Inflammatory macrophage (primary cell): ENCODE results near the gene ZNF92.
"Not testable (repeated sequence)": the region's sequence is repeated elsewhere in the genome, so short reads cannot be mapped to it uniquely, and the experiment has no call there.

Experiments
- DNase-seq, 2 donors: peaks; one replicate each; pipeline ENCODE4 v3.0.0-alpha.2; 2020 to 2022
- total RNA-seq, 18 experiments: gene quantifications; one replicate each; lab custom pipeline; 2026; ENCODE audit warnings: mixed read lengths in 6 of 18, inconsistent platforms in 2 of 18; lab: John Stamatoyannopoulos, UW

Gene ZNF92
- 6.7 to 25.6 (median 12.9) reads per million in 18 experiments for total RNA-seq

DNA sequence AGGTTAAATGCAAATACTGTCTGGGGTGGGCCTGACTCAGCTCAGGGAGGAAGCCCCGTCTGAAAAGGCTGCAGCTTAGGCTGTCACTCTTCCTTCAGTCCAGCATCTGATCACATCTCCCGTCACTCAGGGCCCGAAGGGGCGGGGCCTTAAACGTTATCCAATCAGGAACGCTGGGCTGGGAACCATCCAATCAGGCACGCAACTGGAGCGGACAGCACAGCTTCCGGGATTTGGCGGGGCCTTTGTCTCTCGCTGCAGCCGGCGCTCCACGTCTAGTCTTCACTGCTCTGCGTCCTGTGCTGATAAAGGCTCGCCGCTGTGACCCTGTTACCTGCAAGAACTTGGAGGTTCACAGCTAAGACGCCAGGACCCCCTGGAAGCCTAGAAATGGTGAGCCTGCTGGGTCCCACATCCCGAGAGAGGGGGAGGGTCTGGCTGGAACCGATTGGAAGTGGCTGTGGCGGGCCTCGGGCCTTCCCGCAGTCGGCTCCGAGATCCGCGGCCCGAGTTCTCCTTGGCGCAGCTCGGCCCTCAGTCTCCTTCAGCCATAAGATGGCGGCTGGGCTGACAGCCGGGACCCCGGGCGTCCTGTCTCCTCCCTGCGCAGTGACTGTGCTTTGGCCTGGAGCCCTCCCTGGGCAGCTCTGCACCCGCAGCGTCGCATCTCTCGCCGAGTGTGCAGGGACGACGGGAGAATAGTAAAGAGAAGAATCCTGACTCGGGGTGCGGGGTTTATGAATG is at the start of gene ZNF92:
Gene ZNF92, plus strand, starts transcription at position 248 of the 744 bp plus-strand sequence. Its CDS starts 143 bp downstream, at position 391.
- DNase-seq, result peak; percentile 97 to 98

DNA sequence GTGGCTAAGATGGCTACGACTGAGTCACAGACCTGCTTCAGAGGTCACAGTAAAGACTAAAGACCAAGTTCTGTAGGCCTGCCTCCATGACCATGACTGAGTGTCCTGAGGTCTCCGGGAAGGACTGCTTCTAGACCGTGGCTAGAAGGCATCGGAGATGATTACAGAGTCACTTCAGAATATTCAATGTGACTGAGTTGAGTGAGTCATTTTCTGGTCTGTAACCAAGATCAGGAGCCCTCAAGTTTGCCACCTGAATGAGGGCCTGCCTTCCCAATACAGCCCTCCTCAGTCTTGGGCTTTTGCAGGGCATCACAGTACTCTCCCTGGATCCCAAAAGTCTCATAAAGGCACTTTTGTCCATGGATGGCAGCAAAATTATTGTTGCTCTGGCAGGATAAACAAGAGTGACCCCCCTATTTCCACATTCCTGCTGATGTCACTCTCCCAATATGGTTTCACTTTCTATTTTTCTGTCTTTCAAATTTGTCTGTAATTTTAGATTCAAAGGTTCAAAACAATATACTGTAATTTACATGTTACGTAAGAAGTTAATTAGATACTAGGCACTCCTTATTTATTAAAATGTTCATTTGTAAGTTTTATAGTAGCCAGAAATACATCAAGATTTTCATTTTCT is 47.7 kb upstream of the ZNF92 start:
- DNase-seq, result no peak

DNA sequence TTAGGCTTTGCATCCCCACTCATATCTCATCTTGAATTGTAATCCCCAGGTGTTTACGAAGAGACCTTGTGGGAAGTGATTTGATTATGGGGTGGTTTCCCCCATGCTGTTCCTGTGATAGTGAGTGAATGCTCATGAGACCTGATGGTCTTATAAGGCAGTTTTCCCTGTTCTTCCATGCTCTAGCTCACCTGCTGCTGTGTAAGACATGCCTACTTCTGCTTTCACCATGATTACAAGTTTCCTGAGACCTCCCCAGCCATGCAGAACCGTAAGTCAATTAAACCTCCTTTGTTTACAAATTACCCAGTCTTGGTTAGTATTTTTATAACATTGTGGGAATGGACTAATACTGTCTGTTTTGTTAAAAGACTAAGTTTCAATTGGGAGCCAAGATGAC is 35.3 kb upstream of the ZNF92 start:
- DNase-seq, result no peak

DNA sequence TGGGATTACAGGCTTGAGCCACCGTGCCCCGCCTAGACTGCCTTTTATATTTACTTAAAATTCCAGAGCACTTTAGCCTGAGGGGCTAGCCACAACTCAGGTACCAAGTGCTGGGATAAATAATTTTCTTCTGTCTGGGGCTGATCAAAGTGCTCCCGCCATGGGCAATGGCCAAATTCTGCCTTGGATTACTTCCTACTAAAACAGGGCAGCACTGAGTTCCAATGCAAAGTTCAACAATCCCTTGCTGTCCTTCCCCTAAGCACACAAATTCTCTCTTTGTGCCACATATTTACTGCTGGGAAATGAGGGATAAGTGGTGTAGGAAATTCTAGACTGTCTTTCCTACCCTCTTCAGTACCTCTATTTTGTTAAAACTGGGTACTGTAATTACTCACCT is 34.4 kb upstream of the ZNF92 start:
- DNase-seq, result no peak

DNA sequence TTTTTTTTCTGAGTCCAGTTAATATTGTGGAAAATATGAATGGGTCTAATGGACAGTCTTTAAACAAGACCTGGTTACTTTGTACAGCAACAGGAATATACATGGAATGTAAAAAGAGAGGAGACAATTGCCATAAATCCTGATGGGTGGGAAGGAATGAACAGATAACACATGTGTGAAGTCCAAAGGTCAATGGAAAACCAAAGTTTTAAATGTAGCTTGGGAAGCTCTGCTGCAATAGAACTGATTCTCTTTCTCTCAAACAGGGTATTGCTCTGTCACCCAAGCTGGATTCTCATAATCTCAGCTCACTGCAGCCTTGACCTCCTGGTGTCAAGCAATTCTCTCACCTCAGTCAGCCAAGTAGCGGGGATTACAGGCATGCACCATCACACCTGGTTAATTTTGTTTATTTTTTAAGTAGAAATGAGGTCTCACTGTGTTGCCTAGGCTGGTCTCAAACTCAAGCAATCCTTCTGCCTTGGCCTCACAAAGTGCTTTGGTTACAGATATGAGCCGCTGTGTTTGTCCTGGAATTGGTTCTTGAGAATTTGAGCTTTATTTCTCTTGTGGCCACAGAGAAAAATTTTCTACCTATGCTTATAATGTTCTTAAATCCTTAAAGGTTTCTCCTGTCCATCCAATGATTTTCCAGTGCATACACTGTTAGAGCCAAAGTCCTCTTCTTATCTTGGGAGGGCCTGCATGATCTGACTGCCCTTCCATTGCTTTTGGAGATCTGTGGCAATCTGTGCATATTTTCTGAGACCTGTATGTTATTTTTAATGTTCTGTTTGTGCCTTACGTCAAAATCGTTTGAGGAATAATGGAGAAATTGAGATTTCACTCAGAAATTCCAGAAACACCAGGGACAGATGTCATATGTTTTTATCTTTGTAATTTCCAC is 30.7 kb upstream of the ZNF92 start:
- DNase-seq, result no peak

DNA sequence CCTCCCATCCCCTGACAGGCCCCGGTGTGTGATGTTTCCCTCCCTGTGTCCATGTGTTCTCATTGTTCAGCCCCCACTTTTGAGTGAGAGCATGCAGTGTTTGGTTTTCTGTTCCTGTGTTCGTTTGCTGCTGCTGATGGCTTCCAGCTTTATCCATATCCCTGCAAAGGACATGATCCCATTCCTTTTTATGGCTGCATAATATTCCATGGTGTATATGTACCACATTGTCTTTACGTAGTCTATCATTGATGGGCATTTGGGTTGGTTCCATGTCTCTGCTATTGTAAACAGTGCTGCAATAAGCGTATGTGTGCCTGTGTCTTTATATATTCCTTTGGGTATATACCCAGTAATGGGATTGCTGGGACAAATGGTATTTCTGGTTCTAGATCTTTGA is 29.1 kb upstream of the ZNF92 start:
- DNase-seq, result not testable (repeated sequence)

DNA sequence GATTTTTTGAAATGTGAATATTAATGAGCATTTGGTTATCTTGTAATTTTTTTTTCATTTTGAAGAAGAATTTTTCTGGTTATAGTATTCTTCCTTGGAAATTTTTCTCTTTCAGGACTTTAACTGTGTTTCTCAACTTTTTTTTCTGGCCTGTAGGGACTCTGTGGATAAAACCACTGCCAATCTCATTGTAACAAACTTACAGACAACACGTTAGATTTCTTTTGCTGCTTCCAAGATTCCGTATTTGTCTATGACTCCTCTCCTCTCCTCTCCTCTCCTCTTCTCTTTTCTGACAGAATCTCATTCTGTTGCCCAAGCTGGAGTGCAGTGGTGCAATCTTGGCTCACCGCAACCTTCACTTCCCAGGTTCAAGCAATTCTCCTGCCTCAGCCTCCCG is 19.4 kb upstream of the ZNF92 start:
- no peak for DNase-seq

DNA sequence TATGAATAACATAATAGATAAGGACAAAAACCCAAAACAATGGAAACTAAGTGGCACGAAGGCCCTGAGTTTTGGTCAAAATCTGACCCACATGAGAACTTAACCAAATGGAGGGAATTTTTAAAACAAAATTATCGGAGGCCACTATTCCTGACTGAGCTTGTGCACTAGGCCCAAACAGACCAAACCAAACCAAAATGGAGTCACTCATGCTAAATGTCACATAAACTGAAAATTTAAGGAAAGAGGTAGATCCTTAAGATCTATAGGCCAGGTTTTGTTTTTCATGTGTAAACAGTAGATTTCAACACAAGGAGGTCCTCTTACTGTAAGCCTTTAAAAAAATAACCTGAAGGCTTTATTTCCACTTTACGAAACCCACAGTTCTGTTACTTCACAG is 3.8 kb upstream of the ZNF92 start:
- DNase-seq, result no peak

DNA sequence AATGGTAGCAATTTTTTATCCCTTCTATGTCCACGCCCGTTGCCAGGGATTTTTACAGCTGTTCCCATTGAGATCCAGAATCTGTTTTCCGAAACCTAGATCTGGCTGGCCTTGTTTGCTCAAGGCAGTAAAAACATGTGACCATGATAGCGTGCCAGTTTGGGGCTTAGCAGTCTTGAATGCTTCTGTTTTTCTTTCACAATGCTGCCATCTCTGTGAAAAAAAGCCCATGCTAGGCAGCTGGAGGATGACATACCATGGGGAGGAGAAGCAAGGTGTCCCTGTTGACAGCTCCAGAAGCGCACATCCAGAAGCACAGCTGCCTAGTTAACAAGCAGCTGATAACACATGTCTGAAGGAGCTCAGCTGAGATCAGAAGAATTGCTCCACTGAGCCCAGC is 2.2 kb upstream of the ZNF92 start:
- DNase-seq, result no peak

DNA sequence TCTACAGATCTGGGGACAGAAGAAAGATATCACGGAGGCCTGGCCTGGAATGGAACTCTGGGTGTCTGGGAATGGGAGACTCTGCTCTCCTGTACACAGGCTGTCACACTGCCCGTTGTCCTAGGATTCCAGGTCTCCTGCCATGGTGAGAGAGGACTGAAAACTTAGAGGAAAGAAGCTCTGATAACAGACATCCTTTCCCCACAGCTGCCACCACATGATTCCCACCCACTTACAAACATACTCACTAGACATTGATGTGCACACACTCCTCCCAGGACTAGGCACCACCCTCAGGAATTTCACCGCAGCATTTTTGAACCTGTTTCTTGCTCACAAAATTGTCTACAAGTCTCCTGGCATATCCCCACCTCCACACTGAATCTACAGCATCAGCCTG is 5.7 kb downstream of the ZNF92 start:
- no peak for DNase-seq

DNA sequence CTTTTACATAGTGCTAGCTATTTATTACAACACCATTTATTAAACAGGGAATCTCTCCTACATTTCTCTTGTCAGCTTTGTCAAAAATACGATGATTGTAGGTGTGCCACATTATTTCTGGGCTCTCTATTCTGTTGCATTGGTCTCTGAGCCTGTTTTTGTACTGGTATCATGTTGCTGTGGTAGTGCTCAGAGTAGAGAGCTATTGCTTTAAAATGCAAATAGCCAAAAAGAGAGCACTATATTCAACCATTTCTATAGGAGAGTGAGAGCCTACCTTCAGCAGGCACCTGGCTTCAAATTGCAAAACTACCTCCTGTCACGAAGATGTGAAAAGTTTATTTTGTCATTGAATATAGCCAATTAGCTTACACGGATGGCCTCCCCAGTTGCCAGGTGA is 8.1 kb downstream of the ZNF92 start:
- no peak for DNase-seq

DNA sequence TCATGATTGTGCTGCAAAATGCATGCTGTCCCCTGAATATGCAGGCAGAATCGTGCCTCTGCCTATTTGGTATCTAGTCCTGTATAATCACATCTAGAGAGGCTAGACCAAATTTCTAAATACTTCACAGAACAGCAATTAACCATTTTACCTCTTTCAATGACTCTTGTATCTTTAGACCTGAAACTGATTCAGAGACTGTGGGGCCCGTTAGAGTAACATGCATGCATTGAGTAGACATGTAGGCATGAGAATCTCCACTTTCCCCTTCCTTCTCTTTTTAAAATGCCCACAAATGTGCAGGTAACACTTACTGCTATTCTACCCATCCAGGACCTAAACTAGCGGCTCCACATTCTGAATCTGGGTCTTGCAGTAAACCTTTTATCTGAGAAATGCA is 8.8 kb downstream of the ZNF92 start:
- no peak for DNase-seq

DNA sequence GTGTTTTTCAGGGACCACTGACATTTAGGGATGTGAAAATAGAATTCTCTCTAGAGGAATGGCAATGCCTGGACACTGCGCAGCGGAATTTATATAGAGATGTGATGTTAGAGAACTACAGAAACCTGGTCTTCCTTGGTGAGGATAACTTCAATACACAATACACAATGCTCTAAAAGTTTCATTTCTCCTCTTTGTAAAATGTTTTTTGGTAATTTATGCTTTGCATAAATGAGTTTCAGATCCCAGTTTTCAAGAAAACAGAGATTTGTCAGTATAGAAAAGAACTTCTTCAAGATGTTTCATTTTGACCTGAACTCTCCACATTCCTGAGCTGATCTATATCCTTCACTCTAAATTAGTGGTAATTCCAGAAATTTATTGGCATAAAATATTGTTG is 14.2 kb downstream of the ZNF92 start:
- DNase-seq, result no peak

DNA sequence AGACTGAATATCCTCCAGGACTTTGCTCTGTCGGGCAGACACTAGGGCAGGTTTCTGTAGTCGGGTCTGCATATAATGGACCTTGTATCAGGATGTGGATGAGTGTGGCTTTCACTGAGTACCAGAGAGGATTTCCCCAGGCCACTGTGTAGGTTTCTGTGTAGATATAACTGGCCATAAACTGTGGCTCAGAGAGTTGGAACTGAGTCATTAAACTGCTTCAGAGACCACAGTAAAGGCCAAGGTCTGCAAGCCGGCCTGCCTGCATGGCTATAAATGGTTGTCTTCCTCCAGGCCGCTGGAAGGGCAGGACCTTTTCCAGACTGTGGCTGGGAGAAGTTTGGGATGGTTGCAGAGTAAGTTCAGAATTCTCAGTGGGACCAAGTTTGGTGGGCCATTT is 16.9 kb downstream of the ZNF92 start:
- no peak for DNase-seq

DNA sequence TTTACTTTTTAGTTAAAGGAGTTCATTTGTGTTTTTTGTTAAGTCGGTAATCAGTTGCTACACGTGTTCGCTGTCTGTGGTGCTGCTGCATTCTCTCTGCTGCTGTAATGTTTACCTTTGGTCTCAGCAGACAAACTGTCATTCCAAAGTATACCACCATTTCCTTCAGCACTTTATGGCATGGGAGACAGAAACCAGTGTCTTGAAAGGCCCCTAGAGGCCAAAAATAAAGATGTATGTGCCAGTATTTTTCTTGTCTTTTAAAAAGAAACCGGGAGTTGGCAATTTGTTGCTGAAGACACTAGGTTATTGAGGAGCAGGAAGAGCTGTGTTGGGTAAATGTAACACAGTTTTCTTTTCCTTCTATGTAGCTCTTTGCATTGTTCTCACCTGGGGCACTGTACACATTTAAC is 24.1 kb downstream of the ZNF92 start:
- no peak for DNase-seq

DNA sequence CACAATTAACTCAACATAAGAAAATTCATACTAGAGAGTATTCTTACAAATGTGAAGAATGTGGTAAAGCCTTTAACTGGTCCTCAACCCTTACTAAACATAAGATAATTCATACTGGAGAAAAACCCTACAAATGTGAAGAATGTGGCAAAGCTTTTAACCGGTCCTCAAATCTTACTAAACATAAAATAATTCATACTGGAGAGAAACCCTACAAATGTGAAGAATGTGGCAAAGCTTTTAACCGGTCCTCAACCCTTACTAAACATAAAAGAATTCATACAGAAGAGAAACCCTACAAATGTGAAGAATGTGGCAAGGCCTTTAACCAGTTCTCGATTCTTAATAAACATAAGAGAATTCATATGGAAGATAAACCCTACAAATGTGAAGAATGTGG is 25.0 kb downstream of the ZNF92 start:
- not testable (repeated sequence) for DNase-seq

DNA sequence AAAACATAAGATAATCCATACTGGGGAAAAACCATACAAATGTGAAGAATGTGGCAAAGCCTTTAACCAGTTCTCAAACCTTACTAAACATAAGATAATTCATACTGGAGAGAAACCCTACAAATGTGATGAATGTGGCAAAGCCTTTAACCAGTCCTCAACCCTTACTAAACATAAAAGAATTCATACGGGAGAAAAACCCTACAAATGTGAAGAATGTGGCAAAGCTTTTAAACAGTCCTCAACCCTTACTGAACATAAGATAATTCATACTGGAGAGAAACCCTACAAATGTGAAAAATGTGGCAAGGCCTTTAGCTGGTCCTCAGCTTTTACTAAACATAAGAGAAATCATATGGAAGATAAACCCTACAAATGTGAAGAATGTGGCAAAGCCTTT is 25.4 kb downstream of the ZNF92 start:
- DNase-seq, result not testable (repeated sequence)

DNA sequence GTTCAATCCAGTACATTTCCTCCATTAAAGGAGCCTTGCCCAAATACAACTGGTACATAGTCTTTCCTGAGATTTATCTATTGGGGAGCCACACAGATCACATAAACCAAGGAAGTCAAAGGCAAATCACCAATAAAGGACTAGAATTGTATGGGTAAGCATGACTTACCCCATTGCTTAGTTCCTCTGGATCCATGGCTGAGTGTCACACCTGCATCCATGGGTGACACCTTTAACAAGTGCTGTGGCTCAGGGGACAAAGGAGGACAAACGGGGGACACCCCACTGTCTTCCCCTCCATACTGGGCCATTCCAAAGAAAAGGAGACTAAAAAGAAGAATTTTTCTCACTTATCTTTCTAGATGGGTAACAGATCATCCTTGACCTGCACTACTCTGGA is 30.4 kb downstream of the ZNF92 start:
- no peak for DNase-seq

DNA sequence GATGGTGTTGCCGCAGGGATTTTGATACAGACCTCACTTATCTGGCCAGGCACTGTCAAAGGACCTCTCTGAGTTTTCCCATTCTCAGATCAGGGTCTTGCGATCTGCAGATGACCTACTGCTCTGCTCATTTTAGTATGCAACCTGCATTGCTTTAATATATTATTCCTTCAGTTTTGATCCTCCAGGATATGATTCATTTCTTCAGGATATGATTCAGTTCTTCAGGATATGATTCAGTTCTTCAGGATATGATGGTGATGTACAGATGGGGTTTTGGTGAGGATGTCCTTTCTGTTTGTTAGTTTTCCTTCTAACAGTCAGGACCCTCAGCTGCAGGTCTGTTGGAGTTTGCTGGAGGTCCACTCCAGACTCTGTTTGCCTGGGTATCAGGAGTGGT is 33.1 kb downstream of the ZNF92 start:
- not testable (repeated sequence) for DNase-seq

DNA sequence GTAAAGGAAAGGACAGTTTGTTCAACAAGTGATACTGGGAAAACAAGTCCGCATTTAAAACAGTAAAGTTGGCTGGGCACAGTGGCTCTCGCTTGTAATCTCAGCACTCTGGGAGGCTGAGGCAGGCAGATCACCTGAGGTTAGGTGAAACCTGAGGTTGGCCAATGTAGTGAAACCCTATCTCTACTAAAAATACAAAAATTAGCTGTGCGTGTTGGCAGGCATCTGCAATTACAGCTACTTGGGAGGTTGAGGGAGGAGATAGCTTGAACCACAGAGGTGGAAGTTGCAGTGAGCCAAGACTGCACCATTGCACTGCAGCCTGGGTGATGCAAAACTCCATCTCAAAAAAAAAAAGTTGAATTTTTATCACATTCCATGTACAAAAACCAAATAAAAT is 35.7 kb downstream of the ZNF92 start:
- no peak for DNase-seq

DNA sequence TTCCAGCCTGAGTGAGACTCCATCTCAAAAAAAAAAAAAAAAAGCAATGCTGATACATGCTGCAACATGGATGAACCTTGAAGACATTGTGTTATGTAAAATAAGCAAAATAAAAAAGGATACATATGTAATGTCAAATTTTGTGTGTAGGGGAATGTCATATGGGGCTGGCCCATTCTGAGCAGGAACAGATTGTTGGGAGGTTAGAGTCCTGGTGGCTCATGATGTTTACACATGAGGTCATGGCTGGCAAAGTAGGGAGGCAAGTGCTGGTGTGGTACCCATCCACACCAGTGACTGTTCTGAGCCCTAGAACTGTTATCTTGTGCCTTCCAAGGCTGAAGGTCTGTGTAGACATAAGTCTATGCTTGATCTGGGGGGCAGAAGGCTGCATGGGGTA is 37.6 kb downstream of the ZNF92 start:
- DNase-seq, result no peak

DNA sequence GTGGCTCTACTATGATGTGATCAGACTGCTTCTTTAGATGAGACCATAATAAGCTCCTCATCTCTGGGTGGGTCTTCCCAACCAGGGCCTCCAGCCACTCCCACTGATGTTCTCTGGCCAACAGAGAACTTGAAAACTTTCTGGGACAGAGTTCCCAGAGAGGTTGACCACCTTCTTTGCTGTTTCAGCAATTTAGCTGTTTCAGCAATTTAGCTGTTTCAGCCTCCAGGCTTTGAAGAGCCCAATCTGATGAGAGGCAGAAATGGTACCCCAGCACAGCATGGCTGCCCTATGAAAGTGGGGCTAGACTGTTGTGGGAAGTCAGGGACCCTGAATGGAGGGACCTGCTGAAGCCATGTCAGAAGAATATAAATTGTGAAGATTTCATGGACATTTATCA is 49.0 kb downstream of the ZNF92 start:
- no peak for DNase-seq

DNA sequence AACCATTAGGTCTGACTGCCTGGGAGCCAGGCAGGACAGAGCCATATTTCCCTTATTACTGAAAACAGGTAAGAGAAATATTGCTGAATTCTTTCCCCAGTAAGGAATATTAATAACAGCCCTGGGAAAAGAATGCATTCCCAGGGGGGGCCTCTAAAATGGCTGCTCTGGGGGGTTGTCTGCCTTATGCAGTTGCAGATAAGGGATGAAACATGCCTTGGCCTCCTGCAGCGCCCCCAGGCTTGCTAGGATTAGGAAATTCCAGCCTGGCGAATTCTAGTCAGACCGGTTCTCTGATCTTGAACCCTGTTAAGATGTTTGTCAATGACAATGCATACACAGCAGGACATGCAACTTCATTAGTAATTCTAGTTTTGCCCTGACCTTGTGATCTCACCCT is 49.6 kb downstream of the ZNF92 start:
- not testable (repeated sequence) for DNase-seq
